GM12892 (cell line): Measurements from ENCODE around the gene NUBPL.
"Not testable (repeated sequence)": the region's sequence is repeated elsewhere in the genome, so short reads cannot be mapped to it uniquely, and the experiment has no call there.

Source experiments
- DNase-seq: peaks from one replicate; pipeline ENCODE4 v3.0.0; 2011; ENCODE audit not compliant: insufficient read length
- FAIRE-seq: peaks from 2 replicates; lab custom pipeline; 2011; peaks lifted over from hg19 to GRCh38; lab: Jason Lieb, UNC
- POLR2A ChIP-seq: IDR thresholded peaks from 2 replicates; pipeline ENCODE4 v1.6.1; 2011; ENCODE audit warnings: low read depth, low read length, control low read depth
- POLR2AphosphoS5 ChIP-seq: IDR thresholded peaks from 2 replicates; pipeline ENCODE4 v1.6.1; 2011; ENCODE audit warnings: low read depth, low read length, control low read depth
- TAF1 ChIP-seq: IDR thresholded peaks from 2 replicates; pipeline ENCODE4 v1.6.1; 2011; ENCODE audit warnings: low read depth, mild to moderate bottlenecking, control low read depth, low read length, borderline replicate concordance

NUBPL gene

DNA sequence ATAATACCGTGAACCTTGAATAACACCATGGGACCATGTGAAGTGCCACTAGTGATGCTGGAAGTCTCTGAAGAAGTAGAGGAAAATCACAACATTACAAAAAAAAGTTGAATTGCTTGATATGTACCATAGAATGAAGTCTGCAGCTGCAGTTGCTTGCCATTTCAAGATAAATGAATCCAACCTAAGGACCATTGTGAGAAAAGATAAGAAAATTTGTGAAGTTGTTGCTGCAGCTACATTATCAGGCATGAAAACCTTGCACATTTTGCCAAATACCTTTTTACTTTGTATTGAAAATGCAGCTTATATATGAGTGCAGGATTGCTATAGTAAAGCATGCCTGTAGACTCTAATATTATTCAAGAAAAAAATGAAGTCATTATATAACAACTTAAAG, 126.5 kb downstream of the NUBPL start:
- DNase-seq (no peak), FAIRE-seq (no peak)
- no peak for TF ChIP-seq TAF1
- no peak for TF ChIP-seq POLR2A
- TF ChIP-seq POLR2AphosphoS5: no peak

DNA sequence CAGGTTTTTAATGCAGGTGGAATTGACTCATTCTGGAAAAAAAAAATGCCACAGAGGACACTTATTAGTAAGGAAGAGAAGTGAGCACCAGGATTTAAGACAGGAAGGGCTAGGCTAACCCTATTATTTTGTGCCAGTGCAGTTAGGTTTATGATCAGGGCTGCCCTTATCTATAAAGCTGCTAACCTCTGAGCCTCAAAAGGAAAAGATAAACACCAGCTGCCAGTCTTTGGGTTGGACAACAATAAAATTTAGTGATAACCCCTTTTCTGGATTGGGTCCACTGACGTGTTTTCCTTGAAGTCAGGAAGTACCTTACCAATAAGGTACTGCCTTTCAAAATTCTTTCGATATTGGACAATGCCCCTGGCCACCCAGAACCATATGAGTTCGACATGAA, 128.9 kb downstream of the NUBPL start:
- DNase-seq (no peak), FAIRE-seq (no peak)
- TF ChIP-seq POLR2AphosphoS5 (no peak), TAF1 (no peak), POLR2A (no peak)

DNA sequence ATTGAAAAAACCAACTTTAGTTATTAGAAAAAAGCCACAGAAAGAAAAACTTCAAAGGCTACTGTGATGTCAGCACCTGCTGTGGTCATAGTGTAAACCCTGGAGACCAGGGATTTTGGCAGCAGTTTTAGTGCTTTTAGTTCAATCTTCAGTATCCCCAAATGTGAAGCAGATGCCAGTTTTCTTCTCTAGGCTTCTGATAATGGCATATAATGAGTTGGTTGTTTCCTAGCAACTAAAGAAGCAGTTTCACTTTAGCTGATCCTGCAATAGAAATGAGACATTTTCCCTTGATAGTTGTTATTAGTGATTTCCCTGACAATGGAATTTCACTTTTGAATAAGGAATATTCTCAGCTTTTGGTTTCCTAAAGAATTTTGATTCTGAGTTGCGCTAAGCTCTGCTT, 131.2 kb downstream of the NUBPL start:
- no peak for DNase-seq
- FAIRE-seq: no peak
- TF ChIP-seq POLR2AphosphoS5 (no peak), POLR2A (no peak), TAF1 (no peak)

DNA sequence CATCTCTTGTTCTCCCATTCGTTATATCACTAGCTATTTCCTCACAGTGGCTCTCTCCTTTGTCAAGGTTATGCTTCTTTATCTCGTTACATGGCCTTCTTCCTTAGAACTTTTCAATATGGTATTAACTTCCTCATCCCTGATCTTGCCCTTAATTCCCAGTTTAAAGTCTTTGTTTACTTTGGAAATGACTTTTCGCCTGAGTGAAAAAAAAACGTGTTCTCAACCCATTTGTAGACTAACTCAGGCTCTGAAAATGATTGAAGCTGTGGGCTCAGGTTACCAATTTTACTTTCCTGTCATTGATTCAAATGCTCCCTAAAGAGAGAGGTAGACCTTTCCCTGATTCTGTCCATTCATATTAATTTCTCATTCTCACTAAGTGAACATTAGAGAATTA, 135.2 kb downstream of the NUBPL start:
- TF ChIP-seq TAF1 (no peak), POLR2A (no peak), POLR2AphosphoS5 (no peak)
- DNase-seq (no peak), FAIRE-seq (no peak)

DNA sequence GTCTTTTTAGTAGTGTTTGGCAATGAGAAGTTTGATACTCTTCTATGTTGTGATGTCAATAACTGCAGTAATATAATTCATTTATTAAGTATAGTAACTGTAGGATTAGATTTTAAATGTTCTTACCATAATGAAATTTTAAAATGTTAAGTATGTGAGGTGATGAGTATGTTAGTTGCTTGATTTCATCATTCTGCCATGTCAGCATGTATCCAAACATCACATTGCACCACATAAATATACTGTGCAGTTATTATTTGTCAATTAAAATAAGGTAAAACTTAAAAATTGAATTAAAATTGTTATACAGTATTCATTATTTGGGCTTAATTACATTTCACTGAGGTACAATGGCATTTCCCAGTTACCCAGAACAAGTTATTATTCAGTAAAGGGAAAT, 138.6 kb downstream of the NUBPL start:
- TF ChIP-seq TAF1: no peak
- no peak for TF ChIP-seq POLR2A
- TF ChIP-seq POLR2AphosphoS5: no peak
- FAIRE-seq (no peak), DNase-seq (no peak)

DNA sequence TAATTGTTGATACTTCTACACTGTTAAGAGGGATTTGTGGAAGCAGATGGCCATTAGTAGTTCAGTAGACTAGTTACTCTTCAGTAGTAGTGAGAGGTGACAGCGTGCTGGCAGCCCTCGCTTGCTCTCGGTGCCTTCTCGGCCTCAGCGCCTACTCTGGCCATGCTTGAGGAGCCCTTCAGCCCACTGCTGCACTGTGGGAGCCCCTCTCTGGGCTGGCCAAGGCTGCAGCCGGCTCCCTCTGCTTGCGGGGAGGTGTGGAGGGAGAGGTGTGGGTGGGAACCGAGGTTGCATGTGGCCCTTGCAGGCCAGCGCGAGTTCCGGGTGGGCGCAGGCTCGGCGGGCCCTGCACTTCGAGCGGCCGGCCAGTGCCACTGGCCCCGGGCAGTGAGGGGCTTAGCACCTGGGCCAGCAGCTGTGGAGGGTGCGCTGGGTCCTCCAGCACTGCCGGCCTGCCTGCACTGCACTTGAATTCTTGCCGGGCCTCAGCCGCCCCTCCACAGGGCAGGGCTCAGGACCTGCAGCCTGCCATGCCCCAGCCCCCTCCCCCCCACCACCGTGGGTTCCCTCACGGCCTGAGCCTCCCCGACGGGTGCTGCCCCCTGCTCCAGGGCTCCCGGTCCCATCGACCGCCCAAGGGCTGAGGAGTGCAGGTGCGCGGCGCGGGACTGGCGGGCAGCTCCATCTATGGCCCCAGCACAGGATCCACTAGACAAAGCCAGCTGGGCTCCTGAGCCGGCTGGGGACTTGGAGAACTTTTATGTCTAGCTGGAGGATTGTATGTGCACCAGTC, 139.3 kb downstream of the NUBPL start:
- DNase-seq (no peak), FAIRE-seq (no peak)
- no peak for TF ChIP-seq POLR2AphosphoS5

DNA sequence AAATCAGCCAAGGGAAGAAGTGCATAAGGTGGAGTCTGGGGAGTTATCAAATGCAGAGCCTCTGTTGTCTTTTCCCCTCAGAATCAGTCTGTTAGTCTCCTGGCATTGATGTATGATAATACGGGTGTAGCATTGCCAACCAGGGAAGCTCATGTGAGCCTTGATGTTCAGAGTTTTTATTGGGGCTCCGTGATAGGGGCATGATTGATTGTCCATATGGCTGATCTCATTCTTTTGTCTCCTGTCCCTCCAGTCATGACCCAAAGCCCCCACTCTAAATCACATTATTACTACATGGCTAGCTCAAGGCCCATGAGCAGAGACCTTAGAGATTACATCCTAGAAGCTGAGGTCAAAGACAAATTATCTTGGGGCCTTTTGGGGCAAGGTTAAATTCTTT, 140.9 kb downstream of the NUBPL start:
- no peak for FAIRE-seq
- DNase-seq: no peak
- no peak for TF ChIP-seq TAF1

DNA sequence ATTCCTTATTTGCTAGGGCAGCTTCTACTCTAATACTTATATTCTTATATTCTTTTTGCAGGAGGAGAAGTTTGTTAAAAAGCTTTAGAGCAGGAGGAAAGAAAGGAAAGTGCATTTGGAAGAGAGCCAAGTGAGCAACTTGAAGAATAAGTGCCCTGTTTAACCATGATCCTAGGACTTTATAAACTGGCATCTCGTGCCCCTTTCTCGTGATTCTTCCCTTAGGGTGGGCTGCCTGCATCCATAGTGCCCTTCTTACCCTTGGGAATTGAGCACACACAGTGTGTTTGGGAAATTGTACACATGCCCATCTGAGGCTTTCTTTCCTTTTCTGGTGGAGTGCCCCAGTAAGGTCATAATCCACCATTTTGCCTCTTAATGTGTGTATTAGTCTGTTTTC, 141.9 kb downstream of the NUBPL start:
- no peak for FAIRE-seq
- TF ChIP-seq POLR2AphosphoS5: no peak
- TF ChIP-seq TAF1: no peak
- no peak for TF ChIP-seq POLR2A
- DNase-seq: no peak

DNA sequence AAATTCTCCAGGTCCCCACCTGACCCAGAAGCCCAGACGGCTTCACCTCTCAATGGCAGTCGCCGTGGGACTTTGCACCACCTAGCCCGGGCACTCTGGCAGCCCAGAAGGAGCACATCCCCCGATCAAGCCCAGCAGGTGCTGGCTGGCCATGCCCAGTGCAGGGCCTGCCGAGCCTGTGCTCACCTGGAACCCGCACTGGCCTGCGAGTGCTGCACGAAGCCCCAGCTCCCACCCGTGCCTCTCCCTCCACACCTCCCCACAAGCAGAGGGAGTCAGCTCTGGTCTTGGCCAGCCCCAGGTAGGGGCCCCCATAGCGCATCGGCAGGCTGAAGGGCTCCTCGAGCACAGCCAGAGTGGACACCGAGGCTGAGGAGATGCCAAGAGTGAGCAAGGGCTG, 144.5 kb downstream of the NUBPL start:
- no peak for FAIRE-seq
- TF ChIP-seq POLR2A: no peak
- no peak for TF ChIP-seq TAF1
- TF ChIP-seq POLR2AphosphoS5: no peak
- DNase-seq: no peak

DNA sequence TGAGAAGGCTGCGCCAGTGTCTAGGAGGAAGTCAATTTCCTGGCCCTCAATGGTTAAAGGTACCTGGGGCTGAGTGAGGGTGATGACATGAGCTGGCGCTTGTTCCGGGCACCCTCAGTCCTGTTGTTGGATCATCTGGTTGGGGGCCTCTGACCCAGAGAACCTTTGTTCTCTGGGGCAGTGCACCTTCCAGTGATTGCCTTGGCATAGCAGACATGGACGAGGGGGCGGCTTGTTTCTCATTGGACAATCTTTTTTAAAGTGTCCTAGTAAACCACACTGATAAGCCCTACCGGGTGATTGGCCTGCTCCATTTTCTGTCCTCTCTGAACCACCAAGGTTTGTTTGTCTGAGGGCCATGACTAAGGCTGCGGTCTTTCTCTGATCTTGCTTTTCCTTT, 147.5 kb downstream of the NUBPL start:
- FAIRE-seq, DNase-seq: not testable (repeated sequence)

DNA sequence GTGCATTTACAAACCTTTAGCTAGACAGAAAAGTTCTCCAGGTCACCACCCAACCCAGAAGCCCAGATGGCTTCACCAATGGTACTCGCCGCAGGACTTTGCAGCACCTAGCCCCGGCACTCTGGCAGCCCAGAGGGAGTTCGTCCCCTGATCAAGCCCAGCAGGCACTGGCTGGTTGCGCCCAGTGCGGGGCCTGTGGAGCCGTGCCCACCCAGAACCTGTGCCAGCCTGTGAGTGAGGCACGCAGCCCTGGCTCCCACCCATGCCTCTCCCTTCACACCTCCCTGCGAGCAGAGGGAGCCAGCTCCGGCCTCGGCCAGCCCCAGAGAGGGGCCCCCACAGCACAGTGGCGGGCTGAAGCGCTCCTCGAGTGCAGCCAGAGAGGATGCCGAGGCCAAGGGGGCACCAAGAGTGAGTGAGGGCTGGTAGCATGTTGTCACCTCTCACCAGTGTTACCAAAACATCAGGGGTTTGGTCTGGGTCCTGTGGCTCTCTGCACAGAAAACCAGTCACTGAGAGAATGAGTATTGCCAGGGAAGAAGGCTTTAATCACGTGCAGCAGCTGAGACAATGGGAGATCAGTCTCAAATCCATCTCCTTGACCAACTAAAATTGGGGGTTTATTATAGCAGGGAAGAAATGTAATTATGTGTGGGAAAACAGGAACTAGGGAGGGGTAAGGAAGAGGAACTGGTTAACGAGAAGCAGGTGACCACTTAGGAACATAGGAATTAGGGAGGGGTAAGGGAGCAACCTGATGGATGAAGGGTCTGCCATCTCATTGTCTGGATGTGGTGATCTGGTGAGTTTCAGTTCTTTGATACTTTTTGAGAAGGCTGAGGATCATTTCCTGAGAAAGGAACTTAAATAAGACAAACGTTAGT, 151.3 kb downstream of the NUBPL start:
- no peak for TF ChIP-seq POLR2AphosphoS5
- no peak for TF ChIP-seq POLR2A
- no peak for TF ChIP-seq TAF1
- DNase-seq (no peak), FAIRE-seq (no peak)

DNA sequence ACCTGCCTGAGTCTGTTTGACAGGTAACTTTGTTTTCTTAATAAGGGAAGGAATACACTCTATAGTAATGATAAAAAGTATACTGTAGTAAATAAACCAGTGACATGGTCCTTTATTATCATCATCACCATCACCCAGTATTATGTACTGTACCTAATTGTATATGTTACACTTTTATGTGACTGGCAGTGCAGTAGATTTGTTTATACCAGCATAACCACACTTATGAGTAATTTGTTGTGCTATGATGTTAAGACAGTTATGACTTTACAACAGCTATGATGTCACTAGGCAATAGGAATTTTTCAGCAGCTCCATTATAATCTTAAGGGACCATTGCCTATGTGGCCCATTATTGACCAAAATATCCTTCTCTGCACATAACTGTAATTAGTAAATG, 155.0 kb downstream of the NUBPL start:
- no peak for DNase-seq
- FAIRE-seq: no peak
- TF ChIP-seq TAF1: no peak
- TF ChIP-seq POLR2AphosphoS5: no peak
- TF ChIP-seq POLR2A: no peak
